ENCODE measurements around the gene DTWD1. TPM values are rescaled to one million over a fixed set of nuclear protein-coding genes. Genes with fewer than 3 reads are reported as not detected.

DTWD1 gene
- total RNA-seq, 1 experiment from 2014 or later: 24.5 TPM

DNA sequence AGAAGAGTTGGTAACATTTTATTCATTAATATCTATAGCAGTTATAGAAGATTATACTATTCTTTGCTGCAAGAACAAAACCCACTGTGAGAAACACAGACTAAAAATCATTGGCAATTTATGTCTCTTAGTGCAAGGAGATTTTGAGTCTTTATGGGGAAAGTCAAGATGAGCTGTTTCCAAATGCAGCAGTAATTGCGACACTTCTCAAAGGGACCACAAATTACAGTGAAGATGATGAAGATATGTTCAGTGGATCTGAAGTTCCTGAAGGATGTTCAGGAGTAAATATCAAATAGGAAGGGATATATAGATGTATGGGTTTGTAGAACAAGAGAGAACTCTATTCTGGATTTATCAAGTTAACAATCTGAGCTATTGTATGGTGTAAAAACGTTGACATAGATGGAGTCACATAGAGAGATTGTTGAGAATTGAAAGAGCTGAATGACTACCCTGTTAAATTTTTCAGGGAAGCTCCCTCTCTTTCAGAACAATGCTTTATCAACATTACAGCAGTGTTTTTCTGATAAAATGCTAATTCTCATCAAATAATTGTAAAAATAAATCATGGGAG, 71.8 kb downstream of the DTWD1 start:
- no peaks in the 10 kb centered on the region for H3K9me2 ChIP-seq (ENCODE audit: insufficient read depth)
- no peak overlapping the region for H3K27ac ChIP-seq
- H3K27me3 ChIP-seq (ENCODE audit: insufficient read depth, low read depth): no peaks in the 10 kb centered on the region
- BruUV-seq (replicated peaks): no TSS peak
- H3K9me3 ChIP-seq (ENCODE audit: insufficient read depth, low read depth): no peaks in the 10 kb centered on the region
- H4K20me1 ChIP-seq (ENCODE audit: insufficient read depth): no peaks in the 10 kb centered on the region
- TF ChIP-seq, protein P1, sequence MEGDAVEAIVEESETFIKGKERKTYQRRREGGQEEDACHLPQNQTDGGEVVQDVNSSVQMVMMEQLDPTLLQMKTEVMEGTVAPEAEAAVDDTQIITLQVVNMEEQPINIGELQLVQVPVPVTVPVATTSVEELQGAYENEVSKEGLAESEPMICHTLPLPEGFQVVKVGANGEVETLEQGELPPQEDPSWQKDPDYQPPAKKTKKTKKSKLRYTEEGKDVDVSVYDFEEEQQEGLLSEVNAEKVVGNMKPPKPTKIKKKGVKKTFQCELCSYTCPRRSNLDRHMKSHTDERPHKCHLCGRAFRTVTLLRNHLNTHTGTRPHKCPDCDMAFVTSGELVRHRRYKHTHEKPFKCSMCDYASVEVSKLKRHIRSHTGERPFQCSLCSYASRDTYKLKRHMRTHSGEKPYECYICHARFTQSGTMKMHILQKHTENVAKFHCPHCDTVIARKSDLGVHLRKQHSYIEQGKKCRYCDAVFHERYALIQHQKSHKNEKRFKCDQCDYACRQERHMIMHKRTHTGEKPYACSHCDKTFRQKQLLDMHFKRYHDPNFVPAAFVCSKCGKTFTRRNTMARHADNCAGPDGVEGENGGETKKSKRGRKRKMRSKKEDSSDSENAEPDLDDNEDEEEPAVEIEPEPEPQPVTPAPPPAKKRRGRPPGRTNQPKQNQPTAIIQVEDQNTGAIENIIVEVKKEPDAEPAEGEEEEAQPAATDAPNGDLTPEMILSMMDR (conservative IDR thresholded peaks at IDR 0.05): no peak
- TF ChIP-seq EZH2 (IDR thresholded peaks at IDR 0.05; ENCODE audit: low read depth): no peak
- ChIA-PET POLR2A (ENCODE audit: unreplicated experiment) (no interaction called here), CTCF (no interaction called here)
- H3F3A ChIP-seq (ENCODE audit: insufficient read depth, low read depth): no peaks in the 10 kb centered on the region
- no peaks in the 10 kb centered on the region for H3K4me1 ChIP-seq (replicated peaks; ENCODE audit: insufficient read depth)
- no peak overlapping the region for H3K4me2 ChIP-seq
- no peak overlapping the region for H3K4me3 ChIP-seq
- DNase-seq: no peak
- intact Hi-C loops (cut with micrococcal nuclease; ENCODE audit: unreplicated experiment): no loop called here
- no peaks in the 10 kb centered on the region for H3K36me3 ChIP-seq (ENCODE audit: low read depth)
- H3K79me2 ChIP-seq (ENCODE audit: low read depth): no peaks in the 10 kb centered on the region
- no peak overlapping the region for H2AFZ ChIP-seq

DNA sequence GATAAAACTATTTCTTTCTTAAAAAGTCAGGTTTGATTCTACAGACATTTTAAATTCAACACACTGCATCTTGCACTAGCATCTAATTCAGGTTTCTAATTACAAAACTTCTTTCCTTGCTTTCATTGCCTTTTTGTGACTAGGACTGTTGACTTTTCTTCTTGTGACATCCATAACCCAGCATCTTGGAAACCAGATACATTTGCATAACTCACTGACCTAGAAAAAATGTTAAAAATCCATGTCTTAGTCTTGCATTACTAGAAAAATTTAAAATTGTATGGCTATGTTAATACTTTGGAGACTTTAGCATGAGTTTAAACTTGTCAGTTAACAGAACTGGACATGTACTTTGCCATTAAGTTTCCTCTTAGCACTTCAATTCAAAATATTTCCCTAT, 72.7 kb downstream of the DTWD1 start:
- Histone ChIP-seq H3K9me2 (ENCODE audit: insufficient read depth) (no peaks in the 10 kb centered on the region), H3K79me2 (ENCODE audit: low read depth) (no peaks in the 10 kb centered on the region), H3K4me1 (replicated peaks; ENCODE audit: insufficient read depth) (no peaks in the 10 kb centered on the region), H3F3A (ENCODE audit: insufficient read depth, low read depth) (no peaks in the 10 kb centered on the region), H3K36me3 (ENCODE audit: low read depth) (no peaks in the 10 kb centered on the region), H3K27me3 (ENCODE audit: insufficient read depth, low read depth) (no peaks in the 10 kb centered on the region), H3K9me3 (ENCODE audit: insufficient read depth, low read depth) (no peaks in the 10 kb centered on the region), H4K20me1 (ENCODE audit: insufficient read depth) (no peaks in the 10 kb centered on the region), H3K27ac (no peak overlapping the region), H3K4me3 (no peak overlapping the region), H2AFZ (no peak overlapping the region), H3K4me2 (no peak overlapping the region)
- CTCF ChIA-PET: no interaction called here
- intact Hi-C loops (cut with micrococcal nuclease; ENCODE audit: unreplicated experiment): no loop called here
- POLR2A ChIA-PET (ENCODE audit: unreplicated experiment): no interaction called here
- no TSS peak for BruUV-seq (replicated peaks)
- DNase-seq: no peak
- TF ChIP-seq EZH2 (IDR thresholded peaks at IDR 0.05; ENCODE audit: low read depth): no peak
- TF ChIP-seq, protein P1 (conservative IDR thresholded peaks at IDR 0.05): no peak

DNA sequence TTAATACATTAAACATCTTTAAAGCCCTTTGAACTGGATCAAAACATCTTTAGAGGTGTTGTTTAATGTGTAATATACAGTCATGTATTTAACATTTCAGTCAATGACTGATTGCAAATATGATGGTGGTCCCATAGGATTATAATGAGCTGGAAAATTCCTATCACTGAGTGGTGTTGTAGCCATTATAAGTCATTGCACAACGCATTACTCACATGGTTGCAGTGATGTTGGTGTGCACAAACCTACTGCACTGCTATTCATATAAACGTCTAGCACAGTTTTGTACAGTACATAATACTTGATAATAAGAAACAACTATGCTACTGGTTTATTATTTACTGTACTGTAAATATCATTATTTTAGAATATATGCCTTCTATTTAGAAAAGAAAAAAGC, 75.6 kb downstream of the DTWD1 start:
- H3K27me3 ChIP-seq (ENCODE audit: insufficient read depth, low read depth): no peaks in the 10 kb centered on the region
- TF ChIP-seq, protein P1 (conservative IDR thresholded peaks at IDR 0.05): no peak
- no peak for TF ChIP-seq EZH2 (IDR thresholded peaks at IDR 0.05; ENCODE audit: low read depth)
- no peak for DNase-seq
- H3K27ac ChIP-seq: no peak overlapping the region
- intact Hi-C loops (cut with micrococcal nuclease; ENCODE audit: unreplicated experiment): no loop called here
- H3F3A ChIP-seq (ENCODE audit: insufficient read depth, low read depth): no peaks in the 10 kb centered on the region
- H3K4me3 ChIP-seq: no peak overlapping the region
- POLR2A ChIA-PET (ENCODE audit: unreplicated experiment): no interaction called here
- no peaks in the 10 kb centered on the region for H3K9me3 ChIP-seq (ENCODE audit: insufficient read depth, low read depth)
- no peak overlapping the region for H2AFZ ChIP-seq
- no peaks in the 10 kb centered on the region for H3K9me2 ChIP-seq (ENCODE audit: insufficient read depth)
- BruUV-seq (replicated peaks): no TSS peak
- H3K79me2 ChIP-seq (ENCODE audit: low read depth): no peaks in the 10 kb centered on the region
- H3K4me1 ChIP-seq (replicated peaks; ENCODE audit: insufficient read depth): no peaks in the 10 kb centered on the region
- no peaks in the 10 kb centered on the region for H4K20me1 ChIP-seq (ENCODE audit: insufficient read depth)
- no peak overlapping the region for H3K4me2 ChIP-seq
- no peaks in the 10 kb centered on the region for H3K36me3 ChIP-seq (ENCODE audit: low read depth)
- CTCF ChIA-PET: no interaction called here
